ENCODE data around the gene ARHGAP19. TPM values are rescaled to one million over a fixed set of nuclear protein-coding genes. Genes with fewer than 3 reads are reported as not detected.

The ARHGAP19 gene
- polyA plus RNA-seq, 4 donors, result 2.2 to 15.2 (median 3.7) TPM

- DNase-seq (peak; percentile 85 to 96), FAIRE-seq (no peak)
- H3K27ac ChIP-seq (ENCODE audit: low read depth in 1 of 3, low read length in 2 of 3), result peak within 1 kb of the TSS; percentile 92 to 100 (median 97)
- H3K27me3 ChIP-seq (ENCODE audit: control insufficient read depth in 3 of 3, insufficient read depth in 3 of 3, low read length in 3 of 3), result peaks cover 0 to 8% (median 0%) of the 10 kb centered on the region in 3 donors
- peak within 1 kb of the TSS; percentile 75 to 88 (median 87) for H3K4me3 ChIP-seq (ENCODE audit: low read depth in 1 of 3, low read length in 3 of 3)
- WGBS, 3 donors, result 0 to 1% (median 1%) methylated on average over 45 to 79 of the region's 79 CpGs
- H3K9me3 ChIP-seq (ENCODE audit: control insufficient read depth in 2 of 2, insufficient read depth in 1 of 2, low read depth in 1 of 2, low read length in 1 of 2), result no peaks in the 10 kb centered on the region
- H3K36me3 ChIP-seq (ENCODE audit: control insufficient read depth in 3 of 3, insufficient read depth in 2 of 3, low read depth in 1 of 3, low read length in 3 of 3), result no peaks in the 10 kb centered on the region
- peaks cover 3 to 14% (median 6%) of the 10 kb centered on the region in 3 donors for H3K4me1 ChIP-seq (ENCODE audit: control insufficient read depth in 3 of 3, insufficient read depth in 2 of 3, low read depth in 1 of 3, low read length in 2 of 3)
These were observed 26.6 kb upstream of the ARHGAP19 start, which contains the start of gene FRAT1 for GRCh38 chr10:97318772-97319651. TSS of gene FRAT1 (plus strand) at chr10:97319271. CDS start at chr10:97319454, 183 bp downstream.

- DNase-seq (no peak), FAIRE-seq (no peak)
- Histone ChIP-seq H3K4me1 (ENCODE audit: control insufficient read depth in 3 of 3, insufficient read depth in 2 of 3, low read depth in 1 of 3, low read length in 2 of 3) (no peaks in the 10 kb centered on the region), H3K9me3 (ENCODE audit: control insufficient read depth in 2 of 2, insufficient read depth in 1 of 2, low read depth in 1 of 2, low read length in 1 of 2) (peaks cover 0 to 2% of the 10 kb centered on the region in 2 donors), H3K27ac (ENCODE audit: low read depth in 1 of 3, low read length in 2 of 3) (no peak overlapping the region), H3K27me3 (ENCODE audit: control insufficient read depth in 3 of 3, insufficient read depth in 3 of 3, low read length in 3 of 3) (no peaks in the 10 kb centered on the region), H3K4me3 (ENCODE audit: low read depth in 1 of 3, low read length in 3 of 3) (no peak overlapping the region), H3K36me3 (ENCODE audit: control insufficient read depth in 3 of 3, insufficient read depth in 2 of 3, low read depth in 1 of 3, low read length in 3 of 3) (no peaks in the 10 kb centered on the region)
- WGBS, 3 donors, result 59 to 63% (median 62%) methylated on average over 4 of the region's 4 CpGs
These were observed 22.2 kb upstream of the ARHGAP19 start for GRCh38 chr10:97314671-97315070.

GRCh38 chr10:97312897-97313296 is 20.5 kb upstream of the ARHGAP19 start:
- WGBS, 3 donors, result 83 to 87% (median 87%) methylated on average over 6 of the region's 6 CpGs
- H3K9me3 ChIP-seq (ENCODE audit: control insufficient read depth in 2 of 2, insufficient read depth in 1 of 2, low read depth in 1 of 2, low read length in 1 of 2), result peaks cover 0 to 2% of the 10 kb centered on the region in 2 donors
- H3K4me3 ChIP-seq (ENCODE audit: low read depth in 1 of 3, low read length in 3 of 3), result no peak overlapping the region
- H3K27ac ChIP-seq (ENCODE audit: low read depth in 1 of 3, low read length in 2 of 3), result no peak overlapping the region
- H3K36me3 ChIP-seq (ENCODE audit: control insufficient read depth in 3 of 3, insufficient read depth in 2 of 3, low read depth in 1 of 3, low read length in 3 of 3), result no peaks in the 10 kb centered on the region
- DNase-seq (no peak), FAIRE-seq (no peak)
- H3K27me3 ChIP-seq (ENCODE audit: control insufficient read depth in 3 of 3, insufficient read depth in 3 of 3, low read length in 3 of 3), result no peaks in the 10 kb centered on the region
- H3K4me1 ChIP-seq (ENCODE audit: control insufficient read depth in 3 of 3, insufficient read depth in 2 of 3, low read depth in 1 of 3, low read length in 2 of 3), result no peaks in the 10 kb centered on the region

- 95 to 97% (median 97%) methylated on average over 4 of the region's 4 CpGs for WGBS, 3 donors
- H3K27me3 ChIP-seq (ENCODE audit: control insufficient read depth in 3 of 3, insufficient read depth in 3 of 3, low read length in 3 of 3), result no peaks in the 10 kb centered on the region
- FAIRE-seq (no peak), DNase-seq (no peak)
- H3K4me3 ChIP-seq (ENCODE audit: low read depth in 1 of 3, low read length in 3 of 3), result no peak overlapping the region
- no peaks in the 10 kb centered on the region for H3K36me3 ChIP-seq (ENCODE audit: control insufficient read depth in 3 of 3, insufficient read depth in 2 of 3, low read depth in 1 of 3, low read length in 3 of 3)
- peaks cover 0 to 2% of the 10 kb centered on the region in 2 donors for H3K9me3 ChIP-seq (ENCODE audit: control insufficient read depth in 2 of 2, insufficient read depth in 1 of 2, low read depth in 1 of 2, low read length in 1 of 2)
- no peak overlapping the region for H3K27ac ChIP-seq (ENCODE audit: low read depth in 1 of 3, low read length in 2 of 3)
- H3K4me1 ChIP-seq (ENCODE audit: control insufficient read depth in 3 of 3, insufficient read depth in 2 of 3, low read depth in 1 of 3, low read length in 2 of 3), result no peaks in the 10 kb centered on the region
These were observed 18.7 kb upstream of the ARHGAP19 start for GRCh38 chr10:97311111-97311626.

GRCh38 chr10:97307866-97308780 is 15.7 kb upstream of the ARHGAP19 start:
- no peak overlapping the region for H3K4me3 ChIP-seq (ENCODE audit: low read depth in 1 of 3, low read length in 3 of 3)
- DNase-seq (no peak), FAIRE-seq (no peak)
- H3K4me1 ChIP-seq (ENCODE audit: control insufficient read depth in 3 of 3, insufficient read depth in 2 of 3, low read depth in 1 of 3, low read length in 2 of 3), result no peaks in the 10 kb centered on the region
- no peaks in the 10 kb centered on the region for H3K27me3 ChIP-seq (ENCODE audit: control insufficient read depth in 3 of 3, insufficient read depth in 3 of 3, low read length in 3 of 3)
- H3K27ac ChIP-seq (ENCODE audit: low read depth in 1 of 3, low read length in 2 of 3), result no peak overlapping the region
- no peaks in the 10 kb centered on the region for H3K36me3 ChIP-seq (ENCODE audit: control insufficient read depth in 3 of 3, insufficient read depth in 2 of 3, low read depth in 1 of 3, low read length in 3 of 3)
- H3K9me3 ChIP-seq (ENCODE audit: control insufficient read depth in 2 of 2, insufficient read depth in 1 of 2, low read depth in 1 of 2, low read length in 1 of 2), result peaks cover 0 to 2% of the 10 kb centered on the region in 2 donors
- WGBS, 3 donors, result 81 to 83% (median 82%) methylated on average over 10 of the region's 10 CpGs

GRCh38 chr10:97307441-97307840 is 15.0 kb upstream of the ARHGAP19 start:
- H3K27ac ChIP-seq (ENCODE audit: low read depth in 1 of 3, low read length in 2 of 3), result no peak overlapping the region
- peaks cover 0 to 2% of the 10 kb centered on the region in 2 donors for H3K9me3 ChIP-seq (ENCODE audit: control insufficient read depth in 2 of 2, insufficient read depth in 1 of 2, low read depth in 1 of 2, low read length in 1 of 2)
- DNase-seq (no peak), FAIRE-seq (no peak)
- no peak overlapping the region for H3K4me3 ChIP-seq (ENCODE audit: low read depth in 1 of 3, low read length in 3 of 3)
- H3K4me1 ChIP-seq (ENCODE audit: control insufficient read depth in 3 of 3, insufficient read depth in 2 of 3, low read depth in 1 of 3, low read length in 2 of 3), result no peaks in the 10 kb centered on the region
- no peaks in the 10 kb centered on the region for H3K36me3 ChIP-seq (ENCODE audit: control insufficient read depth in 3 of 3, insufficient read depth in 2 of 3, low read depth in 1 of 3, low read length in 3 of 3)
- WGBS, 3 donors, result 38 to 89% (median 54%) methylated on average over 1 of the region's 1 CpG
- H3K27me3 ChIP-seq (ENCODE audit: control insufficient read depth in 3 of 3, insufficient read depth in 3 of 3, low read length in 3 of 3), result no peaks in the 10 kb centered on the region

GRCh38 chr10:97302088-97302791 is 9.8 kb upstream of the ARHGAP19 start:
- H3K27ac ChIP-seq (ENCODE audit: low read depth in 1 of 3, low read length in 2 of 3), result no peak overlapping the region
- FAIRE-seq, result no peak

More at GRCh38 chr10:97302088-97302791, 9.8 kb upstream of the ARHGAP19 start:
- WGBS, 3 donors, result 91 to 93% (median 91%) methylated on average over 11 of the region's 11 CpGs
- Histone ChIP-seq H3K4me3 (ENCODE audit: low read depth in 1 of 3, low read length in 3 of 3) (no peak overlapping the region), H3K4me1 (ENCODE audit: control insufficient read depth in 3 of 3, insufficient read depth in 2 of 3, low read depth in 1 of 3, low read length in 2 of 3) (peaks cover 0 to 10% (median 2%) of the 10 kb centered on the region in 3 donors), H3K27me3 (ENCODE audit: control insufficient read depth in 3 of 3, insufficient read depth in 3 of 3, low read length in 3 of 3) (no peaks in the 10 kb centered on the region), H3K36me3 (ENCODE audit: control insufficient read depth in 3 of 3, insufficient read depth in 2 of 3, low read depth in 1 of 3, low read length in 3 of 3) (no peaks in the 10 kb centered on the region), H3K9me3 (ENCODE audit: control insufficient read depth in 2 of 2, insufficient read depth in 1 of 2, low read depth in 1 of 2, low read length in 1 of 2) (no peaks in the 10 kb centered on the region)
- no peak for DNase-seq
